Fibroblast of peridontal ligament (primary cell): ENCODE measurements around the gene TES.
A peak's percentile ranks its signal among the peaks of the same experiment; 100 is the strongest.
"Not testable (repeated sequence)": the region's sequence is repeated elsewhere in the genome, so short reads cannot be mapped to it uniquely, and the experiment has no call there.

Experiments used
- DNase-seq: peaks from one replicate; pipeline ENCODE4 v3.0.0-alpha.2; 2010; ENCODE audit errors: extremely low read depth

TES gene

GRCh38 chr7:116242759-116243158 lies 32.4 kb downstream of the TES start:
- no peak for DNase-seq

- DNase-seq = not testable (repeated sequence)
These were observed 34.5 kb downstream of the TES start for GRCh38 chr7:116244803-116245202.

- DNase-seq = no peak
These were observed 36.0 kb downstream of the TES start for GRCh38 chr7:116246357-116246756.

- DNase-seq = peak; percentile 70
These were observed 39.7 kb downstream of the TES start for GRCh38 chr7:116249969-116250553.

GRCh38 chr7:116251675-116252074 lies 41.3 kb downstream of the TES start:
- DNase-seq = no peak

- DNase-seq = no peak
These were observed 41.9 kb downstream of the TES start for GRCh38 chr7:116252249-116252648.

- DNase-seq = no peak
These were observed 46.8 kb downstream of the TES start for GRCh38 chr7:116257156-116257555.

GRCh38 chr7:116258734-116259133 lies 48.4 kb downstream of the TES start:
- peak; percentile 88 for DNase-seq

GRCh38 chr7:116259156-116259870 lies 49.0 kb downstream of the TES start:
- no peak for DNase-seq

- DNase-seq = peak; percentile 88
These were observed 49.6 kb downstream of the TES start for GRCh38 chr7:116259871-116260440.

- DNase-seq = no peak
These were observed 51.6 kb downstream of the TES start for GRCh38 chr7:116261904-116262303.

- no peak for DNase-seq
These were observed 55.5 kb downstream of the TES start for GRCh38 chr7:116265881-116266280.

GRCh38 chr7:116269466-116269865 lies 59.1 kb downstream of the TES start:
- no peak for DNase-seq

GRCh38 chr7:116271161-116271913 lies 61.0 kb downstream of the TES start:
- DNase-seq = peak; percentile 83

- DNase-seq = peak; percentile 98
These were observed 61.9 kb downstream of the TES start for GRCh38 chr7:116271963-116272886.

GRCh38 chr7:116273283-116273917 lies 63.1 kb downstream of the TES start:
- DNase-seq = no peak

- DNase-seq = no peak
These were observed 63.6 kb downstream of the TES start for GRCh38 chr7:116273918-116274301.

- no peak for DNase-seq
These were observed 66.7 kb downstream of the TES start for GRCh38 chr7:116277070-116277469.

- no peak for DNase-seq
These were observed 68.9 kb downstream of the TES start for GRCh38 chr7:116279217-116279616.

- no peak for DNase-seq
These were observed 70.5 kb downstream of the TES start for GRCh38 chr7:116280803-116281202.

- DNase-seq = no peak
These were observed 73.4 kb downstream of the TES start for GRCh38 chr7:116283595-116284204.
